GM12892 (cell line): ENCODE data around the gene CORO7.

ENCODE experiments used
- POLR2A ChIP-seq: IDR thresholded peaks from 2 replicates; pipeline ENCODE4 v1.6.1; 2011; ENCODE audit warnings: low read depth, low read length, control low read depth
- POLR2AphosphoS5 ChIP-seq: IDR thresholded peaks from 2 replicates; pipeline ENCODE4 v1.6.1; 2011; ENCODE audit warnings: low read depth, low read length, control low read depth

DNA sequence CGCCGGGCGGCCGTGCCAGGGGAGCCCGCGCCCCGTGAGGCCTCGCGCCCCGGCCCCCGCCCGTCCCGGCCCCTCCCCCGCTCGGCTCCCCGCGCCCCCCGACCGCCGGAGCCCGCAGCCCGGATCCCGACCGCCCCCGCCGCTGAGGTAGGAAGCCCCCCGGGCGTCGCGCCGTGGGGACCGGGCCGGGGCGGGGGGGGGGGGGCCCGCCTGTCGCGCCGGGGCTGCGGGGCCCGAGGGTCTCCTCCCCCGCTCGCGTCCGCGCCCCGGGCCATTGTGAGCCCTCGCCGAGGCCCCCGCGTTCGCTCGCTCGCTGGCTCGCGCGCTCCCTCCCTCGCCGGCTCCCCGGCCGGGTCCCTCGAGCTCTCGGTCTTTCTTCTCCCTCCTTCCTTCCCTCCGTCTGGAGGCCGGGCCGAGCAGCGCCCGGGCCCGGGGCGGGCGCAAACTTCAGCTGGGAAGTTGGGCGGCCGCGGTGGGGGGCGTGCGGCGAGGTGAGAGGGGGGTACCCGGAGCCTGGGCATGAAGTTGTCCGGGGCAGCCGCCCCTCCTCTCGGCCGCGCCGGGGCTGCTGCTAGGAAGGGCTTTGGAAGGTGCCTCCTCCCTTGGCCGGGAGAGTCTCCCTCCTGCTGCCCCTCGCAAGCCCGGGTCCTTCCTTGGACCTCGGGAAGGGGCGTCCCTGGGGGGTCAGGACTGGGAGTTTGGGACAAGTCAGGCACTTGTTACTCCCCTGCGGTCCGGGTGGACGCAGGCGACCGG, 100.1 kb downstream of the CORO7 start:
- TF ChIP-seq POLR2AphosphoS5 (no peak), POLR2A (no peak)
